Peyer's patch (tissue), 4 donors: Measurements from ENCODE around the gene CES5A. TPM values are rescaled to one million over a fixed set of nuclear protein-coding genes. Genes with fewer than 3 reads are reported as not detected.

Experiments used
- DNase-seq, 3 donors: peaks; one replicate each; pipeline ENCODE4 v3.0.0-alpha.2; 2017 to 2019
- H3K27ac ChIP-seq, 4 donors: fragments of 200-600 bp; sonication (generic); one replicate each; pipeline ENCODE4 v1.5.1; 2016 to 2019
- H3K27me3 ChIP-seq, 2 donors: fragments of 200-600 bp; sonication (generic); one replicate each; pipeline ENCODE4 v1.5.1; 2019
- H3K36me3 ChIP-seq, 3 donors: fragments of 200-600 bp; sonication (generic); one replicate each; pipeline ENCODE4 v1.5.1; 2016 to 2019
- H3K4me1 ChIP-seq, 4 donors: fragments of 200-600 bp; sonication (generic); one replicate each; pipeline ENCODE4 v1.5.1; 2016 to 2019
- H3K4me3 ChIP-seq, 4 donors: fragments of 200-600 bp; sonication (generic); 1 replicate in 3 of 4; 2 replicates in 1 of 4; pipeline ENCODE4 v1.5.1; 2016 to 2019; ENCODE audit warnings: mild to moderate bottlenecking in 1 of 4
- H3K9me3 ChIP-seq, 4 donors: fragments of 200-600 bp; sonication (generic); one replicate each; pipeline ENCODE4 v1.5.1; 2016 to 2019; ENCODE audit warnings: mild to moderate bottlenecking in 1 of 4
- CTCF ChIP-seq, 6 experiments: fragments of 450-650 bp in 4 of 6; fragments of 200-600 bp in 2 of 6; sonication (generic) in 1 of 6; IDR thresholded peaks; one replicate each; pipeline ENCODE4 v1.5.1; 2017 to 2019; ENCODE audit warnings: antibody characterized with exemption in 6 of 6, mild to moderate bottlenecking in 3 of 6, moderate library complexity in 1 of 6
- POLR2A ChIP-seq, 2 donors: fragments of 450-650 bp; IDR thresholded peaks; one replicate each; pipeline ENCODE4 v1.5.1; 2017; ENCODE audit warnings: antibody characterized with exemption in 2 of 2, mild to moderate bottlenecking in 2 of 2, moderate library complexity in 2 of 2
- total RNA-seq, 4 donors: library from RNA; depleted of rRNA; stranded (reverse); fragments of >200 nt; gene quantifications; one replicate each; pipeline ENCODE4 v1.1.0, GENCODE V29; 2016

CES5A gene, protein sequence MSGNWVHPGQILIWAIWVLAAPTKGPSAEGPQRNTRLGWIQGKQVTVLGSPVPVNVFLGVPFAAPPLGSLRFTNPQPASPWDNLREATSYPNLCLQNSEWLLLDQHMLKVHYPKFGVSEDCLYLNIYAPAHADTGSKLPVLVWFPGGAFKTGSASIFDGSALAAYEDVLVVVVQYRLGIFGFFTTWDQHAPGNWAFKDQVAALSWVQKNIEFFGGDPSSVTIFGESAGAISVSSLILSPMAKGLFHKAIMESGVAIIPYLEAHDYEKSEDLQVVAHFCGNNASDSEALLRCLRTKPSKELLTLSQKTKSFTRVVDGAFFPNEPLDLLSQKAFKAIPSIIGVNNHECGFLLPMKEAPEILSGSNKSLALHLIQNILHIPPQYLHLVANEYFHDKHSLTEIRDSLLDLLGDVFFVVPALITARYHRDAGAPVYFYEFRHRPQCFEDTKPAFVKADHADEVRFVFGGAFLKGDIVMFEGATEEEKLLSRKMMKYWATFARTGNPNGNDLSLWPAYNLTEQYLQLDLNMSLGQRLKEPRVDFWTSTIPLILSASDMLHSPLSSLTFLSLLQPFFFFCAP
- total RNA-seq, result not detected

- Histone ChIP-seq H3K4me3 (no peak within 1 kb of the TSS), H3K4me1 (no peaks in the 10 kb centered on the region), H3K36me3 (no peaks in the 10 kb centered on the region), H3K27me3 (no peaks in the 10 kb centered on the region), H3K9me3 (no peaks in the 10 kb centered on the region), H3K27ac (no peak within 1 kb of the TSS)
- DNase-seq, result no peak
- TF ChIP-seq POLR2A (IDR thresholded peaks at IDR 0.05) (no peak), CTCF (IDR thresholded peaks at IDR 0.05) (no peak)
Observed at GRCh38 chr16:55875273-55875672, at the start of gene CES5A. TSS of gene CES5A (minus strand) at chr16:55875373. CDS start at chr16:55875221, 152 bp downstream.

DNA sequence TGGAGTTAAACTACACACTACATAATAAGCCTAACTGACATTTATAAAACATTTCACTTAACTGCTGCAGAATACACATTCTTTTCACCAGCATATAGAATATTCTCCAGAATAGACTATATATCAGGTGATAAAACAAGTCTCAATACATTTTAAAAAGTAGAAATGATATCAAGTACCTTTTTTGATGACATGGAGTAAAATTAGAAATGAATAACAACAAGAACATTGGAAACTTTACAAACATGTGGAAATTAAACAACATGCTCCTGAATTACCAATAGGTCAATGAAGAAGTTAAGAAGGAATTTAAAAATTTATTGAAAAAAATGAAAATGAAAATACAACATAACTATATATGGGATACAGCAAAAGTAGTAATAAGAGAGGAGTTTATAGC, 47.5 kb upstream of the CES5A start:
- Histone ChIP-seq H3K4me1 (no peaks in the 10 kb centered on the region), H3K27me3 (no peaks in the 10 kb centered on the region), H3K4me3 (no peak overlapping the region), H3K9me3 (no peaks in the 10 kb centered on the region), H3K36me3 (no peaks in the 10 kb centered on the region), H3K27ac (no peak overlapping the region)
- TF ChIP-seq POLR2A (IDR thresholded peaks at IDR 0.05) (no peak), CTCF (IDR thresholded peaks at IDR 0.05) (no peak)
- DNase-seq, result no peak

DNA sequence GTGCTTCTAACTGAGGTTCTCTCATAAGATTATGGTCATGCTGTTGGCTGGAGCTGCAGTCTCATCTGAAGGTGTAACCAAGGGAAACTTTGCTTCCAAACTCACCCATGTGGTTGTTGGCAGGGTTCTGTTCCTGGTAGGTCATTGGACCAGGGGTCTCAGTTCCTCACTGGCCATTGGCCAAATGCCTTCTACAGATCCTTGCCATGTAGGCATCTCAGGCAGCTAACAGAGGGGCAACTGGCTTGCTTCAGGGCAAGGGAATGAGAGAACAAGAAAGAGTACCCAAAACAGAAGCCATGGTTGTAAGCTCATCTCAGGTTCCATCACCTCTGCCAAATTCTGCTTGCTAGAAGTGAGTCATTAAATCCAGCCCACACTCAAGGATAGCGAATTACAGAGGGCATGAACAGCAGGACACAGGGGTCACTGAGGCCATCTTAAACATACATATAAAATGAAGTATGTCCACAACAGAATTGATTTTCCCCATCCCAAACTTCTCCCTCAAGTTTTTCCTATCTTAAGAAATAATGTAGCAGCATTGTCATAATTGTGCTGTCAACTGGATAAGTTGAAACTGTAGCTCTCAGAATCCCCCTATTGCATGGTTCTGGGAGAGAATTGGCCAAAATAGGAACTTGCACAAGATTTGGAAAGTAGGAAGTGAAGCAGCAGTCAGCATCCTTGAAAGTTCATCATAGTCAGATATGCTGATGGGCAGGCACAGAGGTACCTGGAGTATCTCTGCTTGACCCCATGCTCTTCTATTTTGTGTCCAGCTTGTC, 42.4 kb upstream of the CES5A start:
- H3K4me1 ChIP-seq, result no peaks in the 10 kb centered on the region
- H3K4me3 ChIP-seq, result no peak overlapping the region
- TF ChIP-seq POLR2A (IDR thresholded peaks at IDR 0.05), result no peak
- TF ChIP-seq CTCF (IDR thresholded peaks at IDR 0.05), result no peak
- H3K27ac ChIP-seq, result no peak overlapping the region
- no peaks in the 10 kb centered on the region for H3K36me3 ChIP-seq
- no peaks in the 10 kb centered on the region for H3K9me3 ChIP-seq
- no peak for DNase-seq
- no peaks in the 10 kb centered on the region for H3K27me3 ChIP-seq

GRCh38 chr16:55915096-55915827, 40.1 kb upstream of the CES5A start:
- no peak for DNase-seq
- Histone ChIP-seq H3K9me3 (no peaks in the 10 kb centered on the region), H3K4me3 (no peak overlapping the region), H3K27ac (no peak overlapping the region), H3K27me3 (no peaks in the 10 kb centered on the region), H3K4me1 (no peaks in the 10 kb centered on the region), H3K36me3 (no peaks in the 10 kb centered on the region)
- TF ChIP-seq POLR2A (IDR thresholded peaks at IDR 0.05), result no peak

DNA sequence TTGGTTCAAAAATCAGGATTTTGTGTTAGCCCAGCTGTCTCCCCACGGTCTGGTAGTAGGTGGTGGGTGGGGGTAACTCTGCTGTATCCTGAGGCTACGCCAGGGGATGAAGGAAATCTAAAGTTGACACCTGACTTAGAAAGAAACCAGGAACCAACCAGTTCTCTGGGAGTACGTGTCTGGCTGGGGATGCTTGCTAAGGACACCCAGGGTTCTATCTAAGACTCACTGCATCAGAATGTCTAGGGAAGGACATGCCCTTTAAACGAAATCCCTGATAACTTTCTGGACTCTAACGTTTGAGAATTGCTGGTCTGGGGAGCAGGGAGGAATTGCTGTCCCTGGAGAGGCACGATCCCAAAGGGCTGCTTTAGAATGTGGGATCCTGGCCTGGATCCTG, 39.2 kb upstream of the CES5A start:
- no peak for DNase-seq
- H3K36me3 ChIP-seq, result no peaks in the 10 kb centered on the region
- TF ChIP-seq POLR2A (IDR thresholded peaks at IDR 0.05) (no peak), CTCF (IDR thresholded peaks at IDR 0.05) (no peak)
- no peak overlapping the region for H3K27ac ChIP-seq
- no peaks in the 10 kb centered on the region for H3K9me3 ChIP-seq
- H3K4me1 ChIP-seq, result no peaks in the 10 kb centered on the region
- no peaks in the 10 kb centered on the region for H3K27me3 ChIP-seq
- H3K4me3 ChIP-seq, result no peak overlapping the region
